IMR-90 (cell line): ENCODE data around the gene ADCY1. TPM values are rescaled to one million over a fixed set of nuclear protein-coding genes. Genes with fewer than 3 reads are reported as not detected.

ENCODE experiments used
- ATAC-seq: fragments of 200-7000 bp; cut with Tn5 transposase; 2 replicates; pipeline ENCODE4 v1.9.1; 2020; ENCODE audit warnings: low read depth, mild to moderate bottlenecking, moderate library complexity
- BruUV-seq: library from RNA; stranded (reverse); fragments of 400-500 nt; replicated peaks from 2 replicates; lab custom pipeline; 2021; lab: Mats Ljungman, UMichigan
- CTCF ChIA-PET: fragments of 300-600 bp; formaldehyde crosslinking; extraction: SDS; loops from one replicate; lab custom pipeline; 2021; ENCODE audit warnings: antibody characterized with exemption; lab: Yijun Ruan, JAX
- POLR2A ChIA-PET: fragments of 300-600 bp; sonication (Branson Sonifier 250); formaldehyde crosslinking; loops from one replicate; lab custom pipeline; 2022; ENCODE audit warnings: antibody characterized with exemption; ENCODE audit not compliant: unreplicated experiment; lab: Charles Lee
- DNase-seq: peaks from one replicate; pipeline ENCODE4 v3.0.0; 2013
- H2AFZ ChIP-seq: replicated peaks from 2 replicates; pipeline ENCODE3; 2013; ENCODE audit warnings: low read length, mild to moderate bottlenecking; ENCODE audit not compliant: poor library complexity
- H2AK5ac ChIP-seq: 2 replicates; pipeline ENCODE4 v1.6.1; 2013; ENCODE audit warnings: low read depth, low read length, inconsistent platforms
- H2AK9ac ChIP-seq: replicated peaks from 2 replicates; pipeline ENCODE3; 2013; ENCODE audit warnings: mild to moderate bottlenecking, low read depth, low read length, moderate library complexity; ENCODE audit not compliant: poor library complexity
- H2BK120ac ChIP-seq: 2 replicates; pipeline ENCODE4 v1.6.1; 2013; ENCODE audit warnings: low read depth, low read length, inconsistent platforms
- H2BK15ac ChIP-seq: 3 replicates; pipeline ENCODE4 v1.6.1; 2013; ENCODE audit warnings: low read depth, low read length, inconsistent platforms
- H2BK20ac ChIP-seq: 2 replicates; pipeline ENCODE4 v1.6.1; 2013; ENCODE audit warnings: low read depth, mild to moderate bottlenecking, inconsistent platforms, low read length, moderate library complexity
- H2BK5ac ChIP-seq: 2 replicates; pipeline ENCODE4 v1.6.1; 2013; ENCODE audit warnings: mild to moderate bottlenecking, low read depth, low read length, inconsistent platforms; ENCODE audit not compliant: poor library complexity, severe bottlenecking
- H3K14ac ChIP-seq: replicated peaks from 2 replicates; pipeline ENCODE4 v1.6.1; 2013; ENCODE audit warnings: low read depth, low read length, inconsistent platforms
- H3K18ac ChIP-seq: 2 replicates; pipeline ENCODE4 v1.6.1; 2013; ENCODE audit warnings: low read depth, low read length, control low read depth
- H3K23ac ChIP-seq: 2 replicates; pipeline ENCODE4 v1.6.1; 2013; ENCODE audit warnings: low read depth, low read length, inconsistent platforms
- H3K27ac ChIP-seq: 2 replicates; pipeline ENCODE4 v1.5.1; 2013; ENCODE audit warnings: mild to moderate bottlenecking, control low read depth, low read length; ENCODE audit not compliant: insufficient read depth
- H3K27me3 ChIP-seq: 2 replicates; pipeline ENCODE4 v1.6.1; 2013; ENCODE audit warnings: low read length; ENCODE audit not compliant: control insufficient read depth, insufficient read depth
- H3K36me3 ChIP-seq: 2 replicates; pipeline ENCODE4 v1.6.1; 2013; ENCODE audit warnings: low read length, mixed read lengths; ENCODE audit not compliant: control insufficient read depth, insufficient read depth
- H3K4ac ChIP-seq: 2 replicates; pipeline ENCODE4 v1.6.1; 2013; ENCODE audit warnings: low read depth, low read length, inconsistent platforms
- H3K4me1 ChIP-seq: 2 replicates; pipeline ENCODE4 v1.6.1; 2013; ENCODE audit warnings: low read length, mixed read lengths; ENCODE audit not compliant: control insufficient read depth, insufficient read depth
- H3K4me2 ChIP-seq: 2 replicates; pipeline ENCODE4 v1.6.1; 2013; ENCODE audit warnings: low read depth, mild to moderate bottlenecking, control low read depth, low read length, moderate library complexity
- H3K4me3 ChIP-seq: 2 replicates; pipeline ENCODE4 v1.5.1; 2013; ENCODE audit warnings: low read depth, mild to moderate bottlenecking, control low read depth, low read length, moderate library complexity; ENCODE audit not compliant: insufficient read depth
- H3K56ac ChIP-seq: 2 replicates; pipeline ENCODE4 v1.6.1; 2013; ENCODE audit warnings: low read length, inconsistent platforms; ENCODE audit not compliant: insufficient read depth; ENCODE audit errors: extremely low read depth
- H3K79me1 ChIP-seq, 2 experiments: 2 replicates each; pipeline ENCODE4 v1.6.1; 2013; ENCODE audit warnings: low read length in 2 of 2, inconsistent platforms in 1 of 2, low read depth in 1 of 2
- H3K9ac ChIP-seq: 2 replicates; pipeline ENCODE4 v1.6.1; 2013; ENCODE audit warnings: low read depth, low read length, control low read depth
- H3K9me1 ChIP-seq: 2 replicates; pipeline ENCODE4 v1.6.1; 2013; ENCODE audit warnings: low read length, inconsistent platforms; ENCODE audit not compliant: insufficient read depth
- H3K9me3 ChIP-seq: 2 replicates; pipeline ENCODE4 v1.6.1; 2013; ENCODE audit warnings: low read length; ENCODE audit not compliant: control insufficient read depth, insufficient read depth
- H4K20me1 ChIP-seq: 2 replicates; pipeline ENCODE4 v1.6.1; 2013; ENCODE audit warnings: low read length, inconsistent platforms; ENCODE audit not compliant: insufficient read depth
- H4K5ac ChIP-seq: 2 replicates; pipeline ENCODE4 v1.6.1; 2013; ENCODE audit warnings: mild to moderate bottlenecking, low read depth, low read length, control low read depth
- H4K8ac ChIP-seq, 2 experiments: 2 replicates each; pipeline ENCODE4 v1.6.1; 2013; ENCODE audit warnings: low read depth in 2 of 2, low read length in 2 of 2, control low read depth in 1 of 2, inconsistent platforms in 1 of 2
- H4K91ac ChIP-seq: 2 replicates; pipeline ENCODE4 v1.6.1; 2013; ENCODE audit warnings: low read depth, low read length, inconsistent platforms; ENCODE audit not compliant: insufficient read depth
- CHD1 ChIP-seq: IDR thresholded peaks from 2 replicates; pipeline ENCODE4 v1.6.1; 2012; ENCODE audit warnings: low read depth, low read length, improper control_type of control experiment
- CTCF ChIP-seq: conservative IDR thresholded peaks from 2 replicates; pipeline ENCODE4 v1.5.1; 2012; ENCODE audit warnings: mild to moderate bottlenecking, low read depth, low read length, improper control_type of control experiment
- RAD21 ChIP-seq: IDR thresholded peaks from 2 replicates; pipeline ENCODE4 v1.6.1; 2012; ENCODE audit warnings: low read length, improper control_type of control experiment
- RCOR1 ChIP-seq: IDR thresholded peaks from 2 replicates; pipeline ENCODE4 v1.6.1; 2012; ENCODE audit warnings: mild to moderate bottlenecking, low read length, improper control_type of control experiment; ENCODE audit not compliant: insufficient replicate concordance
- SMC3 ChIP-seq: fragments of 150-350 bp; IDR thresholded peaks from 2 replicates; pipeline ENCODE4 v1.6.1; 2016; ENCODE audit warnings: low read depth, mild to moderate bottlenecking, antibody characterized with exemption, low read length, moderate library complexity
- WGBS, 2 experiments: methylation state at CpG; one replicate each; pipeline versions ENCODE4 v1.1.5 to v1.1.7; 2013; ENCODE audit warnings: missing lambda C conversion rate in 2 of 2; ENCODE audit not compliant: insufficient read length in 1 of 2; ENCODE audit errors: extremely low coverage in 2 of 2; 5-methylcytosine and 5-hydroxymethylcytosine counted together
- dilution Hi-C: fragments of 300-500 bp; cut with HindIII; formaldehyde crosslinking; loops from one replicate; pipeline ENCODE4 v1.14.3; 2018; ENCODE audit warnings: low sequenced_read_pairs; ENCODE audit not compliant: unreplicated experiment
- in situ Hi-C: fragments of 300-500 bp; cut with MboI; formaldehyde crosslinking; loops from 3 replicates; pipeline ENCODE4 v1.14.3; 2019; ENCODE audit warnings: low sequenced_read_pairs, inconsistent platforms, mixed read lengths
- intact Hi-C: fragments of 100-400 bp; cut with micrococcal nuclease; formaldehyde crosslinking; loops from 2 replicates; pipeline ENCODE4 v1.10.0; 2022
- polyA plus RNA-seq, 3 experiments: library from polyadenylated mRNA; depleted of rRNA; stranded (reverse); fragments of >200 nt; gene quantifications; 2 replicates each; pipeline ENCODE4 v1.2.3, GENCODE V29; 2012; ENCODE audit warnings: low replicate concordance in 1 of 3
- total RNA-seq: library from RNA; depleted of rRNA; stranded (reverse); fragments of >200 nt; gene quantifications from 2 replicates; pipeline ENCODE4 v1.2.3, GENCODE V29; 2012

ADCY1 gene
- total and polyA plus RNA-seq, 2 of the 4 experiments (the other 2 are of a cell fraction), result 0.18 to 0.24 TPM

- no peak overlapping the region for H4K91ac ChIP-seq
- H3K36me3 ChIP-seq, result no peaks in the 10 kb centered on the region
- ChIA-PET CTCF (no interaction called here), POLR2A (no interaction called here)
- H3K4me2 ChIP-seq, result no peak overlapping the region
- no peak overlapping the region for H4K8ac ChIP-seq
- H3K79me1 ChIP-seq, result no peaks in the 10 kb centered on the region
- H4K5ac ChIP-seq, result no peak overlapping the region
- H3K9ac ChIP-seq, result no peak overlapping the region
- no peak overlapping the region for H3K18ac ChIP-seq
- no peak overlapping the region for H2BK15ac ChIP-seq
- no peaks in the 10 kb centered on the region for H3K9me1 ChIP-seq
- no TSS peak for BruUV-seq
- DNase-seq, result no peak
- no peak overlapping the region for H2BK120ac ChIP-seq
- no peak overlapping the region for H2BK5ac ChIP-seq
- H3K27ac ChIP-seq, result no peak overlapping the region
- no peak overlapping the region for H2AK9ac ChIP-seq
- in situ Hi-C loops (no loop called here), dilution Hi-C loops (no loop called here), intact Hi-C loops (no loop called here)
- TF ChIP-seq SMC3 (no peak), RAD21 (no peak), RCOR1 (no peak), CHD1 (no peak), CTCF (no peak)
- no peak overlapping the region for H3K56ac ChIP-seq
- no peak overlapping the region for H3K4ac ChIP-seq
- H3K4me3 ChIP-seq, result no peak overlapping the region
- H3K23ac ChIP-seq, result no peak overlapping the region
- 64% methylated on average over 5 of the region's 16 CpGs; no CpG with 5 or more reads in 1 of the 2 experiments for WGBS, 2 experiments
- H3K14ac ChIP-seq, result no peak overlapping the region
- no peak overlapping the region for H2BK20ac ChIP-seq
- H3K27me3 ChIP-seq, result peaks cover 17% of the 10 kb centered on the region
- H3K9me3 ChIP-seq, result no peaks in the 10 kb centered on the region
- H2AFZ ChIP-seq, result no peak overlapping the region
- no peaks in the 10 kb centered on the region for H3K4me1 ChIP-seq
- no peak overlapping the region for H2AK5ac ChIP-seq
- no peak for ATAC-seq
- no peaks in the 10 kb centered on the region for H4K20me1 ChIP-seq
Measured at GRCh38 chr7:45584261-45585210, 10.4 kb downstream of the ADCY1 start.
